ENCODE measurements around the gene GASK1A. TPM values are rescaled to one million over a fixed set of nuclear protein-coding genes. Genes with fewer than 3 reads are reported as not detected.

Gene GASK1A
- total and polyA plus RNA-seq, 2 experiments from 2014 or later = 2.6 to 11.1 TPM

GRCh38 chr3:43034911-43035310, 55.8 kb downstream of the GASK1A start:
- Histone ChIP-seq H3K79me2 (replicated peaks; ENCODE audit: insufficient read depth) (no peaks in the 10 kb centered on the region), H3K4me1 (ENCODE audit: insufficient read depth) (no peaks in the 10 kb centered on the region), H2AFZ (no peak overlapping the region), H3K27ac (ENCODE audit: low read depth) (no peak overlapping the region), H3K36me3 (ENCODE audit: insufficient read depth) (no peaks in the 10 kb centered on the region), H3K4me2 (no peak overlapping the region), H4K20me1 (replicated peaks; ENCODE audit: insufficient read depth) (no peaks in the 10 kb centered on the region), H3F3A (replicated peaks; ENCODE audit: low read depth) (no peaks in the 10 kb centered on the region), H3K4me3 (no peak overlapping the region), H3K9me2 (ENCODE audit: insufficient read depth) (no peaks in the 10 kb centered on the region), H3K27me3 (ENCODE audit: insufficient read depth) (no peaks in the 10 kb centered on the region)
- H3K4me1 Mint-ChIP-seq = no peaks in the 10 kb centered on the region
- ATAC-seq (no peak), DNase-seq (ENCODE audit: low spot score) (no peak)
- H3K27me3 Mint-ChIP-seq (ENCODE audit: insufficient read depth, low read depth, poor library complexity) = peaks cover 2% of the 10 kb centered on the region
- TF ChIP-seq ETS1 (IDR thresholded peaks at IDR 0.05) (no peak), ZNF462 (CRISPR knock-in tag; IDR thresholded peaks at IDR 0.05) (no peak), ZNF114 (CRISPR knock-in tag; IDR thresholded peaks at IDR 0.05) (no peak), STAT1 (IDR thresholded peaks at IDR 0.05; ENCODE audit: unreplicated experiment) (no peak), POLR2AphosphoS5 (IDR thresholded peaks at IDR 0.05; ENCODE audit: low read depth) (no peak), JUNB (IDR thresholded peaks at IDR 0.05; ENCODE audit: unreplicated experiment) (no peak)
- TF ChIP-seq, protein P1, sequence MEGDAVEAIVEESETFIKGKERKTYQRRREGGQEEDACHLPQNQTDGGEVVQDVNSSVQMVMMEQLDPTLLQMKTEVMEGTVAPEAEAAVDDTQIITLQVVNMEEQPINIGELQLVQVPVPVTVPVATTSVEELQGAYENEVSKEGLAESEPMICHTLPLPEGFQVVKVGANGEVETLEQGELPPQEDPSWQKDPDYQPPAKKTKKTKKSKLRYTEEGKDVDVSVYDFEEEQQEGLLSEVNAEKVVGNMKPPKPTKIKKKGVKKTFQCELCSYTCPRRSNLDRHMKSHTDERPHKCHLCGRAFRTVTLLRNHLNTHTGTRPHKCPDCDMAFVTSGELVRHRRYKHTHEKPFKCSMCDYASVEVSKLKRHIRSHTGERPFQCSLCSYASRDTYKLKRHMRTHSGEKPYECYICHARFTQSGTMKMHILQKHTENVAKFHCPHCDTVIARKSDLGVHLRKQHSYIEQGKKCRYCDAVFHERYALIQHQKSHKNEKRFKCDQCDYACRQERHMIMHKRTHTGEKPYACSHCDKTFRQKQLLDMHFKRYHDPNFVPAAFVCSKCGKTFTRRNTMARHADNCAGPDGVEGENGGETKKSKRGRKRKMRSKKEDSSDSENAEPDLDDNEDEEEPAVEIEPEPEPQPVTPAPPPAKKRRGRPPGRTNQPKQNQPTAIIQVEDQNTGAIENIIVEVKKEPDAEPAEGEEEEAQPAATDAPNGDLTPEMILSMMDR (conservative IDR thresholded peaks at IDR 0.05; ENCODE audit: low read depth in 2 of 2) = no peak
- H3K4me3 Mint-ChIP-seq = no peak overlapping the region
- H3K27ac Mint-ChIP-seq = no peak overlapping the region
- H3K9me3 Mint-ChIP-seq = no peaks in the 10 kb centered on the region
- H3K36me3 Mint-ChIP-seq (ENCODE audit: low read depth) = no peaks in the 10 kb centered on the region

All from GM23338 (cell line).